Kidney capillary endothelial cell (primary cell): ENCODE measurements around the gene LGALS7.
"Not testable (repeated sequence)": the region's sequence is repeated elsewhere in the genome, so short reads cannot be mapped to it uniquely, and the experiment has no call there.

Experiments used
- DNase-seq: peaks from one replicate; pipeline ENCODE4 v3.0.0-alpha.2; 2018; ENCODE audit warnings: low spot score

Gene LGALS7

DNA sequence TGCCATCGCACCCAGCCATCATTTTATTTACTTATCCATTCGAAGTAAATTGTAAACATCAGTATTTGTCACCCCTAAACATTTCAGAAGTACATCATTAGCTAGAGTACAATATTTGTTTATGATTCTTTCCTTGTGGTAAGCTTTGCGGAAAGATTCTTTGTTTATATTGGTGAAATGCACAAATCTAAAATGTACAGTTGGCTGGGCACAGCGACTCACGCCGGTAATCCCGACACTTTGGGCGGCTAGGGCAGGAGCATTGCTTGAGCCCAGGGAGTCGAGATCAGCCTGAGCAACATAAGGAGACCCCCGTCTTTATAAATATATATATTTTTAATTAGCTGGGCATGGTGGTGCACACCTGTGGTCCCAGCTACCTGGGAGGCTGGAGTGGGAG lies 25.8 kb upstream of the LGALS7 start:
- no peak for DNase-seq

DNA sequence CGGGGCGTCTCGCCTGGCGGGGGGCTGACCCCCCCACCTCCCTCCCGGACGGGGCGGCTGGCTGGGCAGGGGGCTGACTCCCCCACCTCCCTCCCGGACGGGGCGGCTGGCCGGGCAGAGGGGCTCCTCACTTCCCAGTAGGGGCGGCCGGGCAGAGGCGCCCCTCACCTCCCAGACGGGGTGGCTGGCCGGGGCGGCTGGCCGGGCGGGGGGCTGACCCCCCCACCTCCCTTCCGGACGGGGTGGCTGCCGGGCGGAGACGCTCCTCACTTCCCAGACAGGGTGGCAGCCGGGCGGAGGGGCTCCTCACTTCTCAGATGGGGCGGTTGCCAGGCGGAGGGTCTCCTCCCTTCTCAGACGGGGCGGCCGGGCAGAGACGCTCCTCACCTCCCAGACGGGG lies 24.5 kb upstream of the LGALS7 start:
- not testable (repeated sequence) for DNase-seq

DNA sequence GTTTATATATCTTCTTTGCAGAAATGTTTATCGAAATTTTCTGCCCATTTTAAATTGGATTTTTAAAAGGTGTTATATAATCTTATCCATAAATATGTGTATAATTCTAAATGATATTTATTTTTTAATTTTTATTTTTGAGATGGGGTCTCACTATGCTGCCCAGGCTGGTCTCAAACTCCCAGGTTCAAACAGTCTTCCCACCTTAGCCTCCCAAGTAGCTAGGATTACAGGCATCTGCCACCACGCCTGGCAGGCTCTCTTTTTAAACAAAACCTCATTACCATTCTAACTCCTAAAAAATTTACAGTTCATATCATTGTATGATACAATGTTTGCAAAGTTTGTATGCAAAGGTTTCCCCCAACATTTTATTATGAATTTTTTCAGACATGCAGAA lies 22.8 kb upstream of the LGALS7 start:
- no peak for DNase-seq

DNA sequence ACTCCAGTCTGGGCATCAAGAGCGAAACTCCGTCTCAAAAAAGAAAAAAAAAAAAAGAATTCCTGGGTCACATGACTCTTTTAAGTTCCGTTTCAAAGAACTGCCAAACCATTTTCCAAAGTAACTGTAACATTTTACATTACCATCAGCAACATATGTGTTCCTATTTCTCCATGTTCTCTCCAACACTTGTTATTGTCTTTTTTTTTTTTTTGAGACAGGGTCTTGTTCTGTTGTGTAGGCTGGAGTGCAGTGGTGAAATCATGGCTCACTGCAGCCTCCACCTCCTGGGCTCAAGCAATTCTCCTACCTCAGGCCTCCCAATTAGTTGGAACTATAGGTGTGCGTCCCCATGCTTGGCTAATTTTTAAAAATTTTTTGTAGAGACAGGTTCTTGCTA lies 22.2 kb upstream of the LGALS7 start:
- DNase-seq, result no peak

DNA sequence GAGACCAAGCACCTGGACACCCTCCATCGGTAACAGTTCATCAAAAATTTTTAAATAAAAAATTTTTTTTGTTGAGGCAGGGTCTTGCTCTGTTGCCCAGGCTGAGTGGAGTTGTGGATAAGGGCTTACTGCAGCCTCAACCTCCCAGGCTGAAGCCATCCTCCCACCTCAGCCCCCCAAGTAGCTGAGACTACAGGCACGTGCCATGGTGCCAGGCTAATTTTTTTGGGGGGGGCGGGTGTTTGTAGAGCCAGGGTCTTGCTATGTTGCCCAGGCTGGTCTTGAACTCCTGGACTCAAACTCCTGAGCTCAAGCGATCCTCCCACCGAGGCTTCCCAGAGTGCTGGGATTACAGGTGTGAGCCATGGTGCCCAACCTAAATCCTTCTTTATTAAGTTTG lies 20.4 kb upstream of the LGALS7 start:
- DNase-seq, result no peak

DNA sequence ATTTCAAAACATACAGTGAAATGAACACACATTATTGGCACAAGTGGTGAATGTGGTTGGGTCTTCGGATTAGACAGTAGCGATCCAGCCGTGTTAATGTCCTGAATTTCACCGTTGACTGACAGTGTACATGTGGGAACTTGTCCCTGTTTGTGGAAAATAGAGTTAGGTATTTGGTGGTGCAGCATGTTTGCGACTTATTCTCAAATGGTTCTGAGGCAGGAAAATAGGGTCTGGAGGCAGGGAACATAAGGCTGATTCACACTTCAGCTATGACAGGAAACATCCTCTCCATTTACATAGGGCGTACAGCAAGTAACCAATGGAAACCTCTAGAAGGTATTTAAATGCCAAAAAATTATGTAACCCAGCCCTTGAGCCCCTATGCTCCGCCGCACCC lies 19.9 kb upstream of the LGALS7 start:
- peak; percentile 52 for DNase-seq

DNA sequence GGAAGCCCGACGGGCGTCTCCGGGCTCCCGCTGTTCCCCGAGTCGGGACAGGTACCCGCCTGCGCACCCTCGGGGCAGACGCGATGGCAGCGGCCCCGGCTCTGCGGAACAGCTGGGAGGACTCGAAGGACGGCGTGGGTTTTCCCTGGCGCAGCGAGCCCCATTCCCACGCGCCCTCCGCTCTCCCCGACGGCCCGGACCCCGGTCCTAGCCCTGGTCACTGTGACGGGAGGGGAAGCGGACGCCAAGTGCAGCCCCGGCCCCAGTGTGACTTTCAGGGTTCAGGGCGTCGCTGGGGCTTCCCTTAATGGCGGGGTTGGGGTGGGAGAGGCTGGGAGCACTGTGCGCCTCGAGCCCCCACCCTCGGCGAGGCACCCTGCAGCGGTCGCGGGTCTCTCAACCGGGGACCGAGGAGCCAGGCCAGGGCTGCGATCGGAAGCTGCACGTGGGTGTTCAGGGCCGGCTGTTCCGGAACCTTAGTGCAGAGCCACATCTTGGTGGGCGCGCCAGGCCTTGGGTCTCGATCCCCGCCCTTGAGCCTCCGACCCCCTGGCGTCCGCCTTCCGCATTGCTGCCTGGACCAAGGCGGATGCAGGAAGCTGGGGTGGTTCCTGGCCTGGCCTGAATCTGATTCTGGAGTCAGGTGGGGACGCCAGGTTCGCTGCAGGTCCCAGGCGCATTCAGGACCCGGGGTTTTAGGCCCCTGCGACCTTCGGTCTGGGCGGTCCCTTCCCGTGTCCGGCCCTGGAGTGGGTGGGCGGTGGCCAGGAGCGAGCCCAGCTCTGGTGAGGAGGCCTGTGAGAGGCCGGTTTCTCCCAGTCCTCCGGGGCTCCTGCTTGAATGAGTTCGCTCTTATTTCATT lies 19.2 kb upstream of the LGALS7 start:
- DNase-seq, result peak; percentile 69

DNA sequence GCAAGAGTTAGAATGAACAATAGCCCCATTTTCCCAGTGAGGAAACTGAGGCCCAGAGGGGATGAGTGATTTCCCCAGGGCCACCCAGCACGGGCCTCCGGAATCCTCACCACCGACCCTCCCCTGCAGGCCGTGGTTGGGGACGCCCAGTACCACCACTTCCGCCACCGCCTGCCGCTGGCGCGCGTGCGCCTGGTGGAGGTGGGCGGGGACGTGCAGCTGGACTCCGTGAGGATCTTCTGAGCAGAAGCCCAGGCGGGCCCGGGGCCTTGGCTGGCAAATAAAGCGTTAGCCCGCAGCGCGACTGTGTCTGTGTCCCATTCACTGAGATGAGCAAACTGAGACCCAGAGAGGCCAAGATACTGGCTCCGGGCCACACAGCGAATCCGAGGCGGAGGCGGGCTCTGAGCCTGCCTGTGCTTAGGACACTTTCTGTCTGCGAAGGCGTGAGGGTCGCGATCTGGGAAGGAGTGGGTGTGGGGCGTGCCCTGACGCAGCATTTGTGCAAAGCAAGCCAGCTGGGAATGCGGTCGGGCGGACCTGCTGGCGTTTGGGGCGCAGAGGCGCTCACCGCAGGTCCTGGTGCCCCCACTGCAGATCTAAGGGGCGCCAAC lies 18.2 kb upstream of the LGALS7 start:
- not testable (repeated sequence) for DNase-seq

DNA sequence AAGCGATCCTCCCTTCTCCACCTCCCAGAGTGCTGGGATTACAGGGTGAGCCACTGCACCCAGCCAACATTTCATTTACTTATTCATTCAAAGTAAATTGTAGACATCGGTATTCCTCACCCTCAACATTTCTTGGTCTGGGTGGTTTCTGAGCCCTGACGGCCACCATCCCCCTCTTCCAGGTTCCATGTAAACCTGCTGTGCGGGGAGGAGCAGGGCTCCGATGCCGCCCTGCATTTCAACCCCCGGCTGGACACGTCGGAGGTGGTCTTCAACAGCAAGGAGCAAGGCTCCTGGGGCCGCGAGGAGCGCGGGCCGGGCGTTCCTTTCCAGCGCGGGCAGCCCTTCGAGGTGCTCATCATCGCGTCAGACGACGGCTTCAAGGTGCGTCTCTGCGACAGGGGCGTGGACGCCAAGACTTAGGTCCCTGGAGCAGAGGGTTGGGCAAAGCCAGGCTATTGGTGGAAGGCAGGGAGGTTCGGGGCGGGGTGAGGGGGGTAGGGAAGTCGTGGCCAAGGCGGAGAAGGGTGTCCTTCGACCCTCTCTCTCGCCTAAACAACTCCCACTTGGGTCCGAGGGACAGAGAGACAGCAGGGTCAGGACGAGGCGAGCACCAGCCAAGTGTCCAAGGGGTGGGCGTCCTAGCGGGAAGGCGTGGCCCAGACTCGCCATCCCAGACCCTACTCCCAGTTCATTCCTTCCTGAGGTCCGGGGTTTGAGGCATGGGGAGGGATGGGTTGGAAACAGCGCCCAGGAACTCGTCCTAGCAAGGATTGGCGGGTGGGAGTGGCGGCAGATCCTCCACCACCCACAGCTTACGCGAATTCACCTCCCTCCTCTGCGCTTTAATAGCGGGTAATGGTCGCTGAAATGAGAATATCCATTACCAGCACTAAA lies 17.4 kb upstream of the LGALS7 start:
- not testable (repeated sequence) for DNase-seq

DNA sequence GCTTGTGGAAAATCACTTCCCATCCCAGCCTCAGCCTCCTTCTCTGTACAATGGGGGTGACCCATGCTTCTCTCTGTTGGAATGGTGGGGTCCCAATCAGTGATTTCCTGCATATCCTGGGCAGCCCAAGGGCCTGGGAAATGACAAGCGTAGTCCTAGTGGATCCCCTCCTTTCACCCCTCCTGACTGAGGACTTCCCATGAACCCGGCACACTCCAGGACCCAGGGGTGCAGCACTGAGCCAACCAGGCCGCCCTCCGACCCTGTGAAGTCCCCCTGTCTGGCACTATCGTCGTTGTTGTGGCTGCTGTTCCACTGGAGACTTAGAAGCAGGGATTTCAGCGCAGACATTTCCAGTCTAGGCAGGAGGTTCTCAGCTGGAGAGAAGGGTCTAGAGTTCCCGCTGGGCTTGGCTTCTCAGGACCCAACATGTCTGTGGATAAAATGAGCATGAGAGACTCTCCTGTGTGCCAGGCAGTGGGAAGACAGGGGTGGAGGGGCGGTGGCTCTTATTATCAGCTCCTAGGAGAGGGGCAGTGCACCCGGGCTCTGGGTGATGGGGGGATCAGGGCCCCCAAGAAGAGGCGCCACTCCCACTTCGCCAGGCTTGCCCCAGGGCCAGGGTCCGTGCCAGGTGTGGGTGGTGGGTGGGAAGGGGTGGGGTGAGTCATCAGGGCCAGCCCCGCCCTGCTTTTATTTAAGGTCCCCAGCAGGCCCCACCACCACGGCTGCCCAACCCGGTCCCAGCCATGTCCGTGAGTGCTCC lies 15.3 kb upstream of the LGALS7 start, which contains the start of gene LGALS7B:
Gene LGALS7B (plus strand): TSS at position 723 of the 766 bp plus-strand sequence. CDS start 27 bp downstream, at position 750.
- no peak for DNase-seq

DNA sequence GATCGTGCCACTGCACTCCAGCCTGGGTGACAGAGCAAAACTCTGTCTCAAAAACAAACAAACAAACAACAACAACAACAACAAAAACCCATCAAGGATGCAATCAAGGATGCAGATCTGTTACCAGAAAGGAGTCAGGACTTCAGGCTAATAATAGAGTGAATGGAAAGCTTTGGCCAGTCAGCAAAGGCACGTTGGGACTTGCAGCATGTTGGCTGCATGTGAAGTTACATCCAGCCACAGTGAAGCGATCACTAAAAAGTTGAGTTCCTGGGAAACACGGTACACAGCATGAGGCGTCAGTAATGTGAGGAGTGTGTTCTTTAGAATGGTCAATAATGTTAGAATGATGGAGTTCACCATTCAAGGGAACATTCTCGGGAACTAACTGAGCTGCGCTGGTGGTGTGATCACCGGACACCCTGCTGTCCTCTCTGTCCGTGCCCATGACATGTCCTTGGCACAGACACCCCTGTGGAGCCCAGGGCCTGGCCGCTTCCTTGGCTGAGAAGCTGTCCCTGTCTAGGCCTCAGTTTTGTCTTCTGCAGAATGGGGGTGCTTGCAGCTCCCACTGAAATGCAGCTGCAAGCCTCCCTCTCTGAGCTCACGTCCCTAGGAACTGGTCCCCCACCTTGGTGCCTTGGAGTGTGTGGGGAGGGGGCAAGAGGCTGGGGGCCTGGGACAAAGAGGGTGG lies 13.4 kb upstream of the LGALS7 start:
- no peak for DNase-seq

DNA sequence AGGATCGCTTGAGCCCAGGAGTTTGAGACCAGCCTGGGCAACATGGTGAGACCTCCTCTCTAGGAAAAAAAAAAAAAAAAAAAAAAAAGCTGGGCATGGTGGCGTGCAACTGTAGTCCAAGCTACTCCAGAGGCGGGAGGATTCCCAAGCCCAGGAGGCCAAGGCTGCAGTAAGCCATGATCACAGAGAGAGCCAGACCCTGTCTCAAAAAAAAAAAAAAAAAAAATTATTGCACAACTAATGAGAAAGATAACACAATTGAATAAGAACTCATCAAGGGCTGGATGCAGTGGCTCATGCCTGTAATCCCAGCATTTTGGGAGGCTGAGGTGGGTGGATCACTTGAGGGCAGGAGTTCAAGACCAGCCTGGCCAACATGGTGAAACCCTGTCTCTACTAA lies 12.7 kb upstream of the LGALS7 start:
- not testable (repeated sequence) for DNase-seq

DNA sequence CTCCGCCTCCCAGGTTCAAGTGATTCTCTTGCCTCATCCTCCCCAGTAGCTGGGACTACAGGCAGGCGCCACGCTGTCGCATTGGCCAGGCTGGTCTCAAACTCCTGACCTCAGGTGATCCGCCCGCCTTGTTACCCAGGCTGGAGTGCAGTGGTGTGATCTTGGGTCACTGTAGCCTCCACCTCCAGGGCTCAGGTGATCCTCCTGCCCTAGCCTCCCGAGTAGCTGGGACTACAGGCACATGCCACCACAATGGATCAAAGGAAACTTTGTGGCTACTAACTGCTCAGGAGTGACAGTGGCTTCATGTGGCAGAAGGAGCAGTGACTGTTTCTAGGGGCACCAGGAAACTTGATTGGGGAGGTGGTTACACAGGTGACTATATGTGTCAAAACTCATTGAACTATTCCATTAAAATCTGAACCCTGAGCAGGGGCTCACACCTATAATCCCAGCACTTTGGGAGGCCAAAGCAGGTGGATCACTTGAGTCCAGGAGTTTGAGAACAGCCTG lies 11.9 kb upstream of the LGALS7 start:
- no peak for DNase-seq

DNA sequence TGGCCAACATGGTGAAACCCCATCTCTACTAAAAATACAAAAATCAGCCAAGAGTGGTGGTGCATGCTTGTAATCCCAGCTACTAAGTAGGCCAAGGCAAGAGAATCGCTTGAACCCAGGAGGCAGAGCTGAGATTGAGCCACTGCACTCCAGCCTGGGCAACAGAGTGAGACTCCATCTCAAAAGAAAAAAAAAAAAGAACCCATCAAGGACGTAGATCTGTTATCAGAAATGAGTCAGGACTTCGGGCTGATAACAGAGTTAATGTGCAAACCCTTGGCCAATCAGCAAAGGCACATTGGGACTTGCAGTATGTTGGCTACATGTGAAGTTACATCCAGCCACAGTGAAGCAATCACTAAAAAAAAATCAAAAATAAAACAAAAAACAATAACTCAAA lies 10.9 kb upstream of the LGALS7 start:
- DNase-seq, result no peak

DNA sequence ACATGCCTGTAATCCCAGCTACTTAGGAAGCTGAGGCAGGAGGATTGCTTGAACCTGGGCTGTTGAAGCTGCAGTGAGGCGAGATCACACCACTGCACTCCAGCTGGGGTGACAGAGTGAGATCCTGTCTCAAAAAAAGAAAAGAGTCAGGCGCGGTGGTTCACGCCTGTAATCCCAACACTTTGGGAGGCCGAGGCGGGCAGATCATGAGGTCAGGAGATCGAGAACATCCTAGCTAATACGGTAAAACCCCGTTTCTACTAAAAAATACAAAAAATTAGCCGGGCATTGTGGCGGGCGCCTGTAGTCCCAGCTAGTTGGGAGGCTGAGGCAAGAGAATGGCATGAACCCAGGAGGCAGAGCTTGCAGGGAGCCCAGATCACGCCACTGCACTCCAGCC lies 8.9 kb upstream of the LGALS7 start:
- DNase-seq, result not testable (repeated sequence)

DNA sequence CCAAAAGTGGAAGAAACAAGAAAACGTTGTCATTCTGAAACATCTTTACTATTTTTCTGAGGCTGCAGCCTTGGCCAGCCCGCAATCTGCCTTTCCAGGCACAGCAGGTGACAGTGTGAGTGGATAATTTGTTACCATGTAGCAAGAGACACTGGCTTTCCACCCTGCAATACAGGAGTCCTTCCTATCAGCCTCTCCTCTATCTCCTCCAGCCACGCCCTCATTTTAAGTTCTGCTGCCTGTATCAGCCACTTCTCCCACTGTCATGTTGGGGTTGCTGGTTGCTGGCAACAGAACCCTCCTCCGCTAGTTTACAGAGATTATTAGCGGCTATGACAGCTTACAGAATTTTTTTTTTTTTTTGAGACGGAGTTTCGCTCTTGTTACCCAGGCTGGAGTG lies 7.7 kb upstream of the LGALS7 start:
- DNase-seq, result no peak

DNA sequence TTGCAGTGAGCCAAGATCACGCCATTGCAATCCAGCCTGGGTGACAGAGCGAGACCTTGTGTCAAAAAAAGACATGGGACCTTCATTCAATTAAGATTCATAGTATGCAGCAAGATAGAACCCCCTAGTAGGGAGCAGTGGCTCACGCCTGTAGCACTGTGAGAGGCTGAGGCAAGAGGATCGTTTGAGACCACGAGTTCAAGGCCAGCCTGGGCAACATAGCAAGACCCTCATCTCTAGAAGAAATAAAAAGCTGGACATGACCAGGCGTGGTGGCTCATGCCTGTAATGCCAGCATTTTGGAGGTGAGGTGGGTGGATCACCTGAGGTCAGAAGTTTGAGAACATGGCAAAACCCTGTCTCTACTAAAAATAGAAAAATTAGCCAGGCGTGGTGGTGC lies 7.1 kb upstream of the LGALS7 start:
- no peak for DNase-seq

DNA sequence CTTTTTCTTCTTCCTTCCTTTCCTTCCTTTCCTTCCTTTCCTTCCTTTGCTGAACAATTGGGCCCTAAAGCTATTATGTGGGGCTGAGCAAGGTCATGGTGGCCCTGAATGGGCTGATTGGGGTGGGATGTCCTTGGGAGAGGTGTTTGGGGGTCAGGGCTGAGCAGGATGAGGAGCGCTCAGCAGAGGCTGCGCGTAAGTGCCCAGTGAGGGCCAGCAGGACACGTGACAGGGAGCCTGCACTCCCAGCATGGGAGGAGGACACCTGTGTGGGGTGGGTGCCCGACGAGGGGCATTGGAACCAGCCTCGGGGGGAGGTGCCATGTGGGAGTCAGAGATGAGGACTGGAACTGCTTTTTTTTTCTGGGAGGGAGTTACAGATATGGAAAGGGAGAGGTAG lies 5.4 kb upstream of the LGALS7 start:
- no peak for DNase-seq

DNA sequence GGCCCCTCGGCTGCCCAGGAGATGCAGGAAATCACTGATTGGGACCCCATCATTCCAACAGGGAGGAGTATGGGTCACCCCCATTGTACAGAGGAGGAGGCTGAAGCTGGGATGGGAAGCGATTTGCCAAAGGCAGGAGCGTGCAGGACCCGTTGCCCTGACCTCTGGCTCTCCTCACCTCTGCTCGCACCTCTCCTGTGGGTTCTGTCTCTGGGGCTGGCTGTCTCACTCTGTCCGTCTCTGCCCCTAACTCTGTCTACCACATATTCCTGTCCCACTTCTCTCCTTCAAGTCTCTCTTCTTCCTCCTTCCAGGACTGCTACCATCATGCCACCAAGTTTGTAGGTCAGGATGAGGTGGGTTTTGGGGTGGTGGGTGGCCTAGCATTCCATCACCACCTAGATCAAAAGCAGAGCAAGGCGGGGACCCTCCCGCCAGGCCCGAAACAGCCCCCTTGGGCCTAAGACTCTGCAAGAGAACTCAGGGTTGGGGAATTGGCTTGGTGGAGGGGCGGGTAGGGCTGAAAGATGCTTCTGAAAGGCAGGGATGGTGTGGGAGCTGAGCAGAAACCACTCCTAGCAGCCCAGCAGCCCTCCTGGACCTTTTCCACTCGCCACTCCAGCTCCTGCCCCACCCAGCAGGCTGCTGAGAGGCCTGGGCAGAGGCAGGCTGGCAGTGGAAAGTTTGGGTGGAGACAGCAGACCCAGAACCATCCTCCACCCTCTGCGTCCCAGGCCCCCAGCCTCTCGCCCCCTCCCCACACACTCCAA lies 1.0 kb upstream of the LGALS7 start:
- DNase-seq, result no peak

DNA sequence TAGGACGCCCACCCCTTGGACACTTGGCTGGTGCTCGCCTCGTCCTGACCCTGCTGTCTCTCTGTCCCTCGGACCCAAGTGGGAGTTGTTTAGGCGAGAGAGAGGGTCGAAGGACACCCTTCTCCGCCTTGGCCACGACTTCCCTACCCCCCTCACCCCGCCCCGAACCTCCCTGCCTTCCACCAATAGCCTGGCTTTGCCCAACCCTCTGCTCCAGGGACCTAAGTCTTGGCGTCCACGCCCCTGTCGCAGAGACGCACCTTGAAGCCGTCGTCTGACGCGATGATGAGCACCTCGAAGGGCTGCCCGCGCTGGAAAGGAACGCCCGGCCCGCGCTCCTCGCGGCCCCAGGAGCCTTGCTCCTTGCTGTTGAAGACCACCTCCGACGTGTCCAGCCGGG lies 1.7 kb downstream of the LGALS7 start:
- not testable (repeated sequence) for DNase-seq
